ENCODE data around the gene TCERG1.
A peak's percentile ranks its signal among the peaks of the same experiment; 100 is the strongest.

The TCERG1 gene

GRCh38 chr5:146553446-146553845, 106.3 kb downstream of the TCERG1 start:
- TF ChIP-seq CTCF (IDR thresholded peaks at IDR 0.05), result no peak

GRCh38 chr5:146556884-146557283, 109.8 kb downstream of the TCERG1 start:
- 0 out of 2 replicates have a peak, but pooled peaks have one; percentile 11 for TF ChIP-seq CTCF (IDR thresholded peaks at IDR 0.05)

GRCh38 chr5:146560205-146560812, 113.2 kb downstream of the TCERG1 start:
- no peak for TF ChIP-seq CTCF (IDR thresholded peaks at IDR 0.05)

All from LNCAP (cell line).